H1 (cell line): Measurements from ENCODE around the gene POPDC3.

Experiments
- CTCF ChIP-seq, 3 experiments: IDR thresholded peaks; 1 replicate in 2 of 3; 2 replicates in 1 of 3; pipeline versions ENCODE4 v1.5.1 to v1.6.1; 2011; ENCODE audit warnings: low read length in 3 of 3, mild to moderate bottlenecking in 3 of 3, inconsistent platforms in 2 of 3, low read depth in 1 of 3, moderate library complexity in 1 of 3; ENCODE audit not compliant: insufficient read depth in 1 of 3; ENCODE audit errors: control extremely low read depth in 1 of 3
- MAFK ChIP-seq: IDR thresholded peaks from 2 replicates; pipeline ENCODE4 v1.6.1; 2012; ENCODE audit warnings: low read depth, mild to moderate bottlenecking, improper control_type of control experiment, low read length
- POLR2A ChIP-seq, 2 experiments: IDR thresholded peaks; 1 replicate in 1 of 2; 2 replicates in 1 of 2; pipeline ENCODE4 v1.6.1; 2011; ENCODE audit warnings: low read depth in 2 of 2, low read length in 2 of 2, mild to moderate bottlenecking in 2 of 2; ENCODE audit errors: control extremely low read depth in 1 of 2
- TBP ChIP-seq: IDR thresholded peaks from 2 replicates; pipeline ENCODE4 v1.6.1; 2011; ENCODE audit warnings: low read depth, low read length, improper control_type of control experiment
- TEAD4 ChIP-seq: IDR thresholded peaks from 2 replicates; pipeline ENCODE4 v1.6.1; 2012; ENCODE audit warnings: low read depth, low read length, inconsistent platforms, mixed read lengths

GRCh38 chr6:105220186-105220585, 40.4 kb upstream of the POPDC3 start:
- no peak for TF ChIP-seq CTCF (IDR thresholded peaks at IDR 0.05; ENCODE audit: control extremely low read depth in 1 of 3, insufficient read depth in 1 of 3, low read depth in 1 of 3, low read length in 3 of 3)
- no peak for TF ChIP-seq POLR2A (IDR thresholded peaks at IDR 0.05; ENCODE audit: control extremely low read depth in 1 of 2, low read depth in 2 of 2, low read length in 2 of 2)
- no peak for TF ChIP-seq TEAD4
- no peak for TF ChIP-seq MAFK
- TF ChIP-seq TBP = no peak
